ENCODE data around the gene SMIM34. TPM values are rescaled to one million over a fixed set of nuclear protein-coding genes. Genes with fewer than 3 reads are reported as not detected.
"Not testable (repeated sequence)": the region's sequence is repeated elsewhere in the genome, so short reads cannot be mapped to it uniquely, and the experiment has no call there.

SMIM34 gene
- polyA plus RNA-seq, 1 donor (not counting 4 experiments of a cell fraction or from before 2014, with no cell fraction given): not detected

DNA sequence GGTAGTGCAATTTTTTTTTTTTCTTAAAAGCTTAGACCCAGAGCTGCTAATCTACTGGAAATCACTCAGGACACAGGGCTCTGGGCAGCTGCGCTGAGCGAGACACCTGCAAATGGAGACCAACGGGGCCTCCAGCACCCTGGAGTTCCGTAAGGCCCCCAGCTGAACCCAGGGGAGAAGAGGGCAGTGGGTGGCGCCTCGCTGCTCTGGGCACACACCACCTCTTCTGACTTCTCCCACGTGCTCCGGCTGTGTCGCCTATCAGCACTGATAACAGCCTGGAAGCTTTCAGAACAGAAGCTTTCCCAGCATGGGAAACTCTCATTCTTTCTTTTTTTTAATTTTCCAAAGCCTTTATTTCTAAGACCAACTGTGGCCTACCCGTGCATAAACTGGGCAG lies 31.9 kb upstream of the SMIM34 start:
- H3K9ac ChIP-seq (ENCODE audit: control insufficient read depth, extremely low read depth, insufficient read depth, low read length); H3K9me1 ChIP-seq (ENCODE audit: control insufficient read depth, extremely low read depth, insufficient read depth, low read length); H3K79me2 ChIP-seq (ENCODE audit: control insufficient read depth, insufficient read depth, low read length); H3K9me3 ChIP-seq (ENCODE audit: control insufficient read depth, low read depth, low read length); H3K4me1 ChIP-seq (ENCODE audit: control insufficient read depth, extremely low read depth, insufficient read depth, low read length); H3K27me3 ChIP-seq (ENCODE audit: control insufficient read depth, extremely low read depth, insufficient read depth, low read length); FAIRE-seq; H3K36me3 ChIP-seq (ENCODE audit: control insufficient read depth in 2 of 2, extremely low read depth in 1 of 2, insufficient read depth in 2 of 2, low read length in 2 of 2); H3K4me3 ChIP-seq (ENCODE audit: control insufficient read depth in 2 of 3, extremely low read depth in 1 of 3, insufficient read depth in 2 of 3, low read depth in 1 of 3, low read length in 3 of 3); DNase-seq (ENCODE audit: low read depth, low spot score); H3K27ac ChIP-seq (ENCODE audit: control insufficient read depth, insufficient read depth, low read length); dilution Hi-C loops (cut with MboI; ENCODE audit: extremely low pct_ligation_motif_present, low sequenced_read_pairs); H3K4me2 ChIP-seq (ENCODE audit: control insufficient read depth, extremely low read depth, insufficient read depth, low read depth, low read length); H4K20me1 ChIP-seq (ENCODE audit: control insufficient read depth, extremely low read depth, insufficient read depth, low read length); H2AFZ ChIP-seq (ENCODE audit: control insufficient read depth, low read length): not testable (repeated sequence)

DNA sequence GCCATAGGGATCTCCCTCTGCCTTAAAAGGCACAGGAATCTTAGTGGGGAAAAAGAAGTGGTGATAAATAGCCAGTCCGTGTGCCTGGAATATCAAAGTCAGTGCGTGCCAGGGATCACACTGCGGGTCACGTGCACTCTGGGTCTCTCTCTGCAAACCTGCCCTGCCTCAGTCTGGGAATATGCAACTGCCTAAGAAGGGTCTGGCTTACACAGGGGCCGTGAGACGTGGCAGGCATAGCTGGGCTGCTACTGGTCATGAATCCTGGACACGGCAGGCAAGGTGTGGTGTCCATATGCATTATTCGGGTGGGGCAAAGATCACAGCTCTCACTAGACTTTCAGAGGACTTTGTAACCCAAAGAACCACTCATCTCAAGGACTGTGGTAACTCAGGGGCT lies 23.3 kb upstream of the SMIM34 start:
- H3K36me3 ChIP-seq (ENCODE audit: control insufficient read depth in 2 of 2, extremely low read depth in 1 of 2, insufficient read depth in 2 of 2, low read length in 2 of 2); H3K4me3 ChIP-seq (ENCODE audit: control insufficient read depth in 2 of 3, extremely low read depth in 1 of 3, insufficient read depth in 2 of 3, low read depth in 1 of 3, low read length in 3 of 3); FAIRE-seq; H3K9me1 ChIP-seq (ENCODE audit: control insufficient read depth, extremely low read depth, insufficient read depth, low read length); H3K27ac ChIP-seq (ENCODE audit: control insufficient read depth, insufficient read depth, low read length); H3K27me3 ChIP-seq (ENCODE audit: control insufficient read depth, extremely low read depth, insufficient read depth, low read length); H3K79me2 ChIP-seq (ENCODE audit: control insufficient read depth, insufficient read depth, low read length); DNase-seq (ENCODE audit: low read depth, low spot score); H3K4me1 ChIP-seq (ENCODE audit: control insufficient read depth, extremely low read depth, insufficient read depth, low read length); H4K20me1 ChIP-seq (ENCODE audit: control insufficient read depth, extremely low read depth, insufficient read depth, low read length); H2AFZ ChIP-seq (ENCODE audit: control insufficient read depth, low read length); H3K9ac ChIP-seq (ENCODE audit: control insufficient read depth, extremely low read depth, insufficient read depth, low read length); H3K4me2 ChIP-seq (ENCODE audit: control insufficient read depth, extremely low read depth, insufficient read depth, low read depth, low read length); dilution Hi-C loops (cut with MboI; ENCODE audit: extremely low pct_ligation_motif_present, low sequenced_read_pairs); H3K9me3 ChIP-seq (ENCODE audit: control insufficient read depth, low read depth, low read length): not testable (repeated sequence)

DNA sequence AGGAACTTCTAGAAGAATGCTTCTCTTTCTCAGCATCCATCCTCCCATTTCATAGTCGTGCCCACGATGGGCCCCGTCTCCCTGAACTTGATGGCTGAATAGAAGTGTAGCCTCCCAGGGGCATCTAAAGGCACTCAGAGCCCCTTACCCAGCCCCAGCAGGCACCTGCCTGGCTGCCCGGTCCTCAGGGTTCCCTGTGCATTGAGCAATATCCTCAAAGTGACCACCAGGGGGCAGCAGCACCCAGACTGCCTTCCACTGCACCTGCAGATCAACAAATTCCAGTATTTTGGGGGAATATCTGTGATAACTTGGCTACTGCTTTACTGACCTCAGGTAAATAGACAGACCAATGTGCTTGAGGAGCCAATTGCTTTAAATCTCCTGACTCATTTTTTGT lies 19.7 kb upstream of the SMIM34 start:
- H3K27ac ChIP-seq (ENCODE audit: control insufficient read depth, insufficient read depth, low read length); dilution Hi-C loops (cut with MboI; ENCODE audit: extremely low pct_ligation_motif_present, low sequenced_read_pairs); H3K4me1 ChIP-seq (ENCODE audit: control insufficient read depth, extremely low read depth, insufficient read depth, low read length); FAIRE-seq; H4K20me1 ChIP-seq (ENCODE audit: control insufficient read depth, extremely low read depth, insufficient read depth, low read length); H3K36me3 ChIP-seq (ENCODE audit: control insufficient read depth in 2 of 2, extremely low read depth in 1 of 2, insufficient read depth in 2 of 2, low read length in 2 of 2); H3K27me3 ChIP-seq (ENCODE audit: control insufficient read depth, extremely low read depth, insufficient read depth, low read length); H3K9me1 ChIP-seq (ENCODE audit: control insufficient read depth, extremely low read depth, insufficient read depth, low read length); H2AFZ ChIP-seq (ENCODE audit: control insufficient read depth, low read length); H3K9ac ChIP-seq (ENCODE audit: control insufficient read depth, extremely low read depth, insufficient read depth, low read length); DNase-seq (ENCODE audit: low read depth, low spot score); H3K79me2 ChIP-seq (ENCODE audit: control insufficient read depth, insufficient read depth, low read length); H3K4me2 ChIP-seq (ENCODE audit: control insufficient read depth, extremely low read depth, insufficient read depth, low read depth, low read length); H3K9me3 ChIP-seq (ENCODE audit: control insufficient read depth, low read depth, low read length); H3K4me3 ChIP-seq (ENCODE audit: control insufficient read depth in 2 of 3, extremely low read depth in 1 of 3, insufficient read depth in 2 of 3, low read depth in 1 of 3, low read length in 3 of 3): not testable (repeated sequence)

DNA sequence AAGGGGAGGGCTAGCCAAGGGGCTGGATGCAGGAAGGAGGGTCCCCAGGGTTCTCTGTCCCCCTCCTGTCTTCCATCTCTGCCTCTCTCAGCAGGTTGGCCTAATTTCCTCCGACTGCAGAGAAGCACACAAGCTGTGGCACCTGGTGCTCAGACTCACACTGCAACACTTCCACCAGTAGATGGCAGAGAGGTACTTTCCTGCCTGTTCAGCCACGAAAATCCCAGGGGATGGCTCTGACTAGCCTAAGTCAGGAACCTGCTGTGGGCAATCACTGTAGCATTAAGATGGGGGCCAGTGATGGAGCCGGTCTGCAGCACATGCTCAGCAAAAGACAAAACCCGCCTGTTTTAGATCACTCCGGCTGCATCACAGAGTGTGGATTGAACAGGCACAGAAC lies 6.0 kb upstream of the SMIM34 start:
- H3K27ac ChIP-seq (ENCODE audit: control insufficient read depth, insufficient read depth, low read length); H3K4me2 ChIP-seq (ENCODE audit: control insufficient read depth, extremely low read depth, insufficient read depth, low read depth, low read length); DNase-seq (ENCODE audit: low read depth, low spot score); H3K4me1 ChIP-seq (ENCODE audit: control insufficient read depth, extremely low read depth, insufficient read depth, low read length); H3K79me2 ChIP-seq (ENCODE audit: control insufficient read depth, insufficient read depth, low read length); H3K9me1 ChIP-seq (ENCODE audit: control insufficient read depth, extremely low read depth, insufficient read depth, low read length); H3K9ac ChIP-seq (ENCODE audit: control insufficient read depth, extremely low read depth, insufficient read depth, low read length); H4K20me1 ChIP-seq (ENCODE audit: control insufficient read depth, extremely low read depth, insufficient read depth, low read length); H3K36me3 ChIP-seq (ENCODE audit: control insufficient read depth in 2 of 2, extremely low read depth in 1 of 2, insufficient read depth in 2 of 2, low read length in 2 of 2); H2AFZ ChIP-seq (ENCODE audit: control insufficient read depth, low read length); H3K4me3 ChIP-seq (ENCODE audit: control insufficient read depth in 2 of 3, extremely low read depth in 1 of 3, insufficient read depth in 2 of 3, low read depth in 1 of 3, low read length in 3 of 3); dilution Hi-C loops (cut with MboI; ENCODE audit: extremely low pct_ligation_motif_present, low sequenced_read_pairs); H3K27me3 ChIP-seq (ENCODE audit: control insufficient read depth, extremely low read depth, insufficient read depth, low read length); H3K9me3 ChIP-seq (ENCODE audit: control insufficient read depth, low read depth, low read length): not testable (repeated sequence)
- FAIRE-seq: peak; percentile 80

DNA sequence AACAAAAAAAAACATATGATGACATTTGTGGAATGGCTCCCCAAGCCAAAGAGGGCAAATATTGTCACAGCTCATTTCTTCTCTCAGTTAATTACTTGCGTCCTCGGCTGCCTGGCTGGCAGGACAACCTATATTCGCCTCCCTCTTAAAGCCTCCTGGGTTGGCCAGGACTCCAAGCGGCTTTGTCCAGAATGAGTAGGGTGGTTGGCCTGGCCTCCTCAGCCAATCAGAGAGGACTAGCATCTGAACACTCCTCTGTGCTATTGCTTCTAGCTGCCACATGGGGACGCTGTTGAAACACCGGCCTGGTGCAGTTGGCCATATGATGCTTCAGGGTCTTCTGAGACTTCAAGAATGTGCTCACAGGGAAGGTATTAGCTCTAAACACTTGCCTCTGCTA lies 4.7 kb upstream of the SMIM34 start:
- H3K27ac ChIP-seq (ENCODE audit: control insufficient read depth, insufficient read depth, low read length); H3K4me2 ChIP-seq (ENCODE audit: control insufficient read depth, extremely low read depth, insufficient read depth, low read depth, low read length); FAIRE-seq; H3K9me3 ChIP-seq (ENCODE audit: control insufficient read depth, low read depth, low read length); H3K9ac ChIP-seq (ENCODE audit: control insufficient read depth, extremely low read depth, insufficient read depth, low read length); dilution Hi-C loops (cut with MboI; ENCODE audit: extremely low pct_ligation_motif_present, low sequenced_read_pairs); H4K20me1 ChIP-seq (ENCODE audit: control insufficient read depth, extremely low read depth, insufficient read depth, low read length); H3K4me1 ChIP-seq (ENCODE audit: control insufficient read depth, extremely low read depth, insufficient read depth, low read length); H3K79me2 ChIP-seq (ENCODE audit: control insufficient read depth, insufficient read depth, low read length); H3K27me3 ChIP-seq (ENCODE audit: control insufficient read depth, extremely low read depth, insufficient read depth, low read length); DNase-seq (ENCODE audit: low read depth, low spot score); H3K36me3 ChIP-seq (ENCODE audit: control insufficient read depth in 2 of 2, extremely low read depth in 1 of 2, insufficient read depth in 2 of 2, low read length in 2 of 2); H3K9me1 ChIP-seq (ENCODE audit: control insufficient read depth, extremely low read depth, insufficient read depth, low read length); H3K4me3 ChIP-seq (ENCODE audit: control insufficient read depth in 2 of 3, extremely low read depth in 1 of 3, insufficient read depth in 2 of 3, low read depth in 1 of 3, low read length in 3 of 3); H2AFZ ChIP-seq (ENCODE audit: control insufficient read depth, low read length): not testable (repeated sequence)

Data from keratinocyte (primary cell).